Frontal cortex (tissue), 4 donors: Measurements from ENCODE around the gene ZNF335. TPM values are rescaled to one million over a fixed set of nuclear protein-coding genes. Genes with fewer than 3 reads are reported as not detected.

Experiments used
- DNase-seq, 2 donors: peaks; one replicate each; pipeline ENCODE4 v3.0.0; 2012; ENCODE audit warnings: low spot score in 2 of 2
- FAIRE-seq: peaks from 2 replicates; lab custom pipeline; 2012; peaks lifted over from hg19 to GRCh38; lab: Jason Lieb, UNC
- total RNA-seq: library from RNA; depleted of rRNA; stranded (reverse); fragments of >200 nt; gene quantifications from one replicate; pipeline ENCODE4 v1.2.3, GENCODE V29; 2014
- donor health status: control.
- donor health status: control.
- donor health status: control.

The ZNF335 gene, protein sequence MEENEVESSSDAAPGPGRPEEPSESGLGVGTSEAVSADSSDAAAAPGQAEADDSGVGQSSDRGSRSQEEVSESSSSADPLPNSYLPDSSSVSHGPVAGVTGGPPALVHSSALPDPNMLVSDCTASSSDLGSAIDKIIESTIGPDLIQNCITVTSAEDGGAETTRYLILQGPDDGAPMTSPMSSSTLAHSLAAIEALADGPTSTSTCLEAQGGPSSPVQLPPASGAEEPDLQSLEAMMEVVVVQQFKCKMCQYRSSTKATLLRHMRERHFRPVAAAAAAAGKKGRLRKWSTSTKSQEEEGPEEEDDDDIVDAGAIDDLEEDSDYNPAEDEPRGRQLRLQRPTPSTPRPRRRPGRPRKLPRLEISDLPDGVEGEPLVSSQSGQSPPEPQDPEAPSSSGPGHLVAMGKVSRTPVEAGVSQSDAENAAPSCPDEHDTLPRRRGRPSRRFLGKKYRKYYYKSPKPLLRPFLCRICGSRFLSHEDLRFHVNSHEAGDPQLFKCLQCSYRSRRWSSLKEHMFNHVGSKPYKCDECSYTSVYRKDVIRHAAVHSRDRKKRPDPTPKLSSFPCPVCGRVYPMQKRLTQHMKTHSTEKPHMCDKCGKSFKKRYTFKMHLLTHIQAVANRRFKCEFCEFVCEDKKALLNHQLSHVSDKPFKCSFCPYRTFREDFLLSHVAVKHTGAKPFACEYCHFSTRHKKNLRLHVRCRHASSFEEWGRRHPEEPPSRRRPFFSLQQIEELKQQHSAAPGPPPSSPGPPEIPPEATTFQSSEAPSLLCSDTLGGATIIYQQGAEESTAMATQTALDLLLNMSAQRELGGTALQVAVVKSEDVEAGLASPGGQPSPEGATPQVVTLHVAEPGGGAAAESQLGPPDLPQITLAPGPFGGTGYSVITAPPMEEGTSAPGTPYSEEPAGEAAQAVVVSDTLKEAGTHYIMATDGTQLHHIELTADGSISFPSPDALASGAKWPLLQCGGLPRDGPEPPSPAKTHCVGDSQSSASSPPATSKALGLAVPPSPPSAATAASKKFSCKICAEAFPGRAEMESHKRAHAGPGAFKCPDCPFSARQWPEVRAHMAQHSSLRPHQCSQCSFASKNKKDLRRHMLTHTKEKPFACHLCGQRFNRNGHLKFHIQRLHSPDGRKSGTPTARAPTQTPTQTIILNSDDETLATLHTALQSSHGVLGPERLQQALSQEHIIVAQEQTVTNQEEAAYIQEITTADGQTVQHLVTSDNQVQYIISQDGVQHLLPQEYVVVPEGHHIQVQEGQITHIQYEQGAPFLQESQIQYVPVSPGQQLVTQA (N-terminal part only)
- total RNA-seq = 12.6 TPM

DNA sequence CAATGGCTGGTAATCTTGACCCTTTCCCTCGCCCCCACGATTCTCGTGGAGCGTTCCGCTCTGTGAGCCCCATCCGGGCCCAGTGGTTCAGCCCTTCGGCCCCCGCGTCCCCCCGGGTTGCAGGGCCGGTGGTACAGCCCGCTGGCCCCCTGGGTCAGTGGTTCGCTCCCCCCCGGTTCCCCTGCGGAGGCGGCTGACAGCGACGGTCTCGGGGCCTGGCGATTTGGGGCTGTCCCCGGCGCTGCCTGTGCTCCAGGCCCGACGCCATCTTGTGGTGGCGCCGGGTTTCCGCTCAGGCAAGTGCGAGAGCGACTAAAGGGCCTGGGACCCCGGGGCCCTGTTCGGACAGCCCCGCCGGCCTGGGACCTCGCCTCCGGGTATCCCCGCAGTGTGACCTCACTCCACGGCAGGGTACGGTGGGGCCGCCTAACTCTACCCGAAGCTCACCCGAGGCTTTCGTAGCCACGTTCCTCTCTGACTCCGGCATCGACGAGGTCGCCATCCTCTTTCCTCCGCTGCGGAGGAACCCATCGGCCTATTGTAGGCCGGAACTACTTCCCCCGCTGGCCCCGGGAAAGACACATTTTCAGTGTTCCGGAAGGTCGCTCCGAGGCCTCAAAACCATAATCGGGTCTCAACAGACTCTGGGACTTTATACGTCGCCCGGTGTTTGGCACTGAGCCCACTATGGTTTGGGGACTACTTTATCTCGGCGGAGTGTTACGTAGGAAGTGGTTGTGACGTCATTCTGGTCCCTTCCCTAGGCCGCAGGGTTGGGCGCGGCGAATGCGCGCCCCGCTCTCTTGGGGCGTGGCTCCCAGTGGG lies at the start of gene ZNF335:
Gene ZNF335, minus strand, starts transcription at position 529 of the 825 bp plus-strand sequence. CDS start 793 bp downstream, outside the sequence.
- no peak for FAIRE-seq

DNA sequence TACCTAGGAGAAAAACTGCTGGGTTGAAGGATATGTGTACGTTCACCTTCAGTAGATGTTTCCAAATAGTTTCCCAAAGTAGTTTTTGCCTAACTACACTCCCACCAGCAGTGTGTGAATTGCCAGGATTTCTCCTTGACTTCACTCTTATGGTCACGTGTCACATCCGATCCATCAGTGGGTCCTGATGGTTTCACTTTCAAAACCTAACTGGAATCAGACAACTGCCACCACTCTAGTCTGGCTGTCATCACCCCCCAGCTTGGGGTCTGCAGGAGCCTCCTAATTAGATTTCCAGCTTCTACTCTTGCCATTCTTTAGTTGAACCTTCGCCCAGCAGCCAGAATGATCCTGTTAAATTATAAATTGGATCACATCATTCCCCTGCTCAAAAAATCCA lies 48.6 kb upstream of the ZNF335 start:
- FAIRE-seq (no peak), DNase-seq (no peak)

More for the DNA sequence above, at the start of gene ZNF335:
- peak; percentile 98 to 99 for DNase-seq

DNA sequence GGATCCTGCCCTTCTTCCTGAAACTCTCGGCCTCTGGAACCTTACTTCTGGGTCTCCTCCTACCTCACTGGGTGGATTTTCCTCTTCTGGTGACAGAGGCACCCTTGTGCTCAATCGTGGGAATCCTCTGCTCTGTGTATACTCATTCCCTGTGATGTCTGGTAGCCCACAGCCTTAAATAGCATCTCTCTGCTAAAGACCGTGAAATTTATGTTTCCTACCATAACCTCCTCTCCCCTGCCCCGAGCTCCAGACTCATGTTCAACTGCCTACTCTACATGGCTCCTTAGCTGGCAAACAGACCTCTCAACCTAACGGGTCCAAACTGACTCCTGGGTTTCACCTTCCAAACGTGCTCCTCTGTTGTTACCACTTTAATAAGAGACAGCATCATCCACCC lies 46.6 kb upstream of the ZNF335 start:
- DNase-seq (no peak), FAIRE-seq (no peak)

DNA sequence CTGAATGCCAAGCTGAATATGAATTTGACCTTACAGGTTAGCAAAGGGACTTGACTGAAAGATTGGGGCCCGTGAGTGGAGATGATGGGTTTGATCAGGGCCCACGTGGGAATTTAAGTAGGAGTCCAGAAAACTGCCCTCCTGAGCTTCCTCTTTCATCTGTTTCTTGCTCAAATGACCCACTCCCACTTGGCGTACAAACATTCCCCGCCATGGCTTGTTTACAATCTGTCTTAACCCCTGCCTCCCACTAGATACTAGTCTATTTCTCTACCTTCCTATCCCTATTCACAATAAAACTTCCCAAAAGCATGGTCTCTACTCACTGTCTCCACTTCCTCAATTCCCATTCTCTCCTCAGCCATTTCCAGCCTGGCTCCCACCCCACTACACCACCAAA lies 46.1 kb upstream of the ZNF335 start:
- DNase-seq (no peak), FAIRE-seq (no peak)

DNA sequence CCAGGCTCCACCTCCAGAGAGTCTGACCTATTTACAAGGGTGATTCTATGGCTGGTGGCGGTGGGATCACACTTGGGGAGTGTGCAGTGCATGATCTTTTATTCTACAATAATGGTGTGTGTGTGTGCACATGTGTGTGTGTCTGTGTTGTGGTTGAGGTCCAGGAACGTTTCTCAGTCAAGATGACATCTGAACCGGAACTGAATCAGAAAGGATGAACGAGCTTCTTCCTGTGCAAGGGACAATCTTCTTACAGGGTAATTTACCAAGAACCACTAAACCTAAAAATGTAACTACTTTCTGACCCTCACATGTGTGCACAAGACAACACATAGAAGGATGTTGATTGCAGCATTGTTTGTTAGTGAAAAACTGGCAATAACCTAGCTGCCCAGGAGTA lies 45.3 kb upstream of the ZNF335 start:
- DNase-seq (no peak), FAIRE-seq (no peak)

DNA sequence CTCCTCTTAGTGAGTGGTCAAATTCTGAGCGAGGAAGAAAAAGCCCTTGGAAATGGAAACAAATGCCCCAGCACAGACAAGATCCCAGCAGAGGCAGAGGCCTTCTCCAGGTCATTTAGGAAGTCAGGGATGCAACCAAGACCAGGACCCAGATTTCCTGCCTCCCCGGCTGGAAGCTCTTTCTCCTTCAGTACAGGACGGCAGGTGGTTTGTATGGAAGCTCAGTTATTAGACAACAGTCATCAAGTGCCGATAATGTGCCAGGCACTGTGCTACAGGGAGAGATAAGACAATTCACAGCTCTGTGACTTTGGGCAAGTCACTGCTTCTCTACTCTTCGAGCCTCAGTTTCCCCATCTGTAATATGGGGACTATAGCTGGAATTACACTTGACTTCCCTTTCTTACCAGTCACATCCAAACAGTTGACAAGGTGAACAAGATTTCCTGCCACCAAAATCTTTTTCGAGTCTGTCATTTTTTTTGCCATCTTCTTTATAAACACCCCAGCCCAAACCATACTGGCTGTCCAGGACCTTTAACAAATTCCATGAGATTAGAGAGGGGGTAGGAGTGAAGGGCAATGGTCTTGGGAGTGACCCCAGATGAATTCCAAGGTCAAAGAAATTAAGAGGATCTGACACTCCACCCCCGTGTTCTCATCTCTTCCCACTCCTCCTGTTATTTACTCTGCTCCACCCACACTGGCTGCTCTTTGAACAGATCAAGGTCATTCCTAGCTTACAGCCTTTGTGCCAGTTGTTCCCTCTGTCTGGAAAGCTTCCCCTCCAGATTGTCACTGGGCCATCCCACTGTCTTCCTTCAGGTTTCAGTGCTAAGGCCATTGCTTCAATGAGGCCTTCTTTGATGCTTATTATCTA lies 42.8 kb upstream of the ZNF335 start:
- FAIRE-seq = no peak
- no peak for DNase-seq

DNA sequence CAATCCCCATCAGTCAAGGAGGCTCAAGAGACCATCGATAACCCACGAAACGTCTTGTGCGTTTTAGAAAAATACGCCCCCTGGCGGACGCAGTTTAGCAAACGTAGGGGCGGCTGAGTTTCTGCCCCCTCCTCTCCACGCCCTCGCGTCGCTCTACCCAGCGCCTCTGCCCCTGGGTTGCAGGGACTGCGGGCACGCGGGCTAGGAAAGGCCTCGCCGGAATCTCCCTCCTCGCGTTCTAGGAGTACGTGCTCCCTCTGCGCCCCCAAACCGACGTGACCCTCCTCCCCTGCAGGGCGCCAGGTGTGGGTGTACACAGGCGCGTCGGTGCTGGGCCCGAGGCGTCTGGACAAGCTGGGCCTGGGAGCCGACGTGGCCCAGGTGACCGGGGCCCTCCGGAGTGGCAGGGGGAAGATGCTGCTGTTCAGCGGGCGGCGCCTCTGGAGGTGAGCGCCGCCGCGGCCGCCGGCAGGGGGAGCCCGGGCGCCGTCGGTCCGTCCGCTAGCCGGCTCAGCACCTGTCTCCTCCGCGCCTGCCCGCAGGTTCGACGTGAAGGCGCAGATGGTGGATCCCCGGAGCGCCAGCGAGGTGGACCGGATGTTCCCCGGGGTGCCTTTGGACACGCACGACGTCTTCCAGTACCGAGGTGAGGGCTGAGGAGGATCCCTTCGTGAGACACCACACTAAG lies 42.0 kb upstream of the ZNF335 start:
- DNase-seq = peak in 1 of 2 donors; percentile 73
- no peak for FAIRE-seq

DNA sequence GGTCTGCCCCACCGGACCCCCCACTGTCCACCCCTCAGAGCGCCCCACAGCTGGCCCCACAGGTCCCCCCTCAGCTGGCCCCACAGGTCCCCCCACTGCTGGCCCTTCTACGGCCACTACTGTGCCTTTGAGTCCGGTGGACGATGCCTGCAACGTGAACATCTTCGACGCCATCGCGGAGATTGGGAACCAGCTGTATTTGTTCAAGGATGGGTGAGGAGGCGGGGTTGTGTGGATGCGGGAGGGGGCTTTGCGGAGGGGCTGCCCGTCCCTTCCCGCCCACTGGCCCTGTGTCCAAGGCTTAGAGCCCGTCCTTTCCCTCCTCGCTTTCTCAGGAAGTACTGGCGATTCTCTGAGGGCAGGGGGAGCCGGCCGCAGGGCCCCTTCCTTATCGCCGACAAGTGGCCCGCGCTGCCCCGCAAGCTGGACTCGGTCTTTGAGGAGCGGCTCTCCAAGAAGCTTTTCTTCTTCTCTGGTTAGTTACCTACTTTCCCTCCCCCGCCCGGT lies 41.4 kb upstream of the ZNF335 start:
- no peak for DNase-seq
- FAIRE-seq = no peak

DNA sequence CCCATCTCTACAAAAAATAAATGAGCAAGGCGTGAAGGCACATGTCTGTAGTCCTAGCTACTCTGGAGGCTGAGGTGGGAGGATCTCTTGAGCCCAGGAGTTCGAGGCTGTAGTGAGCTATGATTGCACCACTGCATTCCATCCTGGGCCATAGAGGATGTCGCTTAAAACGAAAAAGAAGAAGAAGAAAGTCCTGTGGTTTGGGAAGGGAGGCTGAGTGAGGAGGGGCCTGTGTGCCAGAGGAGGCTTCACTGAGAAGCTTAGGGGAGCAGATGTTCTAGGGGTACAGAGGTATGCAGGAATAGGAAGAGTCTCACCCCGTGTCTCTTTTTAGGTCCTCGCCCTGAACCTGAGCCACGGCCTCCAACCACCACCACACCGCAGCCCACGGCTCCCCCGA lies 40.9 kb upstream of the ZNF335 start:
- FAIRE-seq (no peak), DNase-seq (no peak)

DNA sequence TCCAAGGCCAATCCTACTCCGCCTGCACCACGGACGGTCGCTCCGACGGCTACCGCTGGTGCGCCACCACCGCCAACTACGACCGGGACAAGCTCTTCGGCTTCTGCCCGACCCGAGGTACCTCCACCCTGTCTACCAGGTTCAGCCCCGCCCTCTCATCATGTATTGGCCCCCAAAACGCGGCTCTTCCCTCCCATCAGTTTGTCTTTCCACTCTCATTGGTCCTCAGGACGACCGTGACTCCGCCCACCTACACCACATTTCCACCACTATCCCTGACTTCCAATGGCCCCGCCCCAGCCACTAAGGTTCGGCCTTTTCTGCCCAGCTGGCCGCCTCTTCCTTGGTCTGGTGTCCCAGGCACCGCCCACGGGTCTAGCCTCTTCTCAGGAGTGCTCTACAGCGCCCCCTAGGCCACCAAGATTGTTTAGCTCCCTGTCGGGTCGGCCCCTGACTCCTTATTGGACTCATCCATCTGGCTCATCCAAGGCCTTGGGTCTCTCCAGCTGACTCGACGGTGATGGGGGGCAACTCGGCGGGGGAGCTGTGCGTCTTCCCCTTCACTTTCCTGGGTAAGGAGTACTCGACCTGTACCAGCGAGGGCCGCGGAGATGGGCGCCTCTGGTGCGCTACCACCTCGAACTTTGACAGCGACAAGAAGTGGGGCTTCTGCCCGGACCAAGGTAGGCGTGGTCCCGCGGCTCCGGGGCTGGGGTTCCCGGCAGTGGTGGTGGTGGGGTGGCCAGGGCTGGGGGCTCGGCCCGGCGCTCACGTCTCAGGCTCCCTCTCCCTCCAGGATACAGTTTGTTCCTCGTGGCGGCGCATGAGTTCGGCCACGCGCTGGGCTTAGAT lies 39.9 kb upstream of the ZNF335 start:
- FAIRE-seq (no peak), DNase-seq (no peak)

DNA sequence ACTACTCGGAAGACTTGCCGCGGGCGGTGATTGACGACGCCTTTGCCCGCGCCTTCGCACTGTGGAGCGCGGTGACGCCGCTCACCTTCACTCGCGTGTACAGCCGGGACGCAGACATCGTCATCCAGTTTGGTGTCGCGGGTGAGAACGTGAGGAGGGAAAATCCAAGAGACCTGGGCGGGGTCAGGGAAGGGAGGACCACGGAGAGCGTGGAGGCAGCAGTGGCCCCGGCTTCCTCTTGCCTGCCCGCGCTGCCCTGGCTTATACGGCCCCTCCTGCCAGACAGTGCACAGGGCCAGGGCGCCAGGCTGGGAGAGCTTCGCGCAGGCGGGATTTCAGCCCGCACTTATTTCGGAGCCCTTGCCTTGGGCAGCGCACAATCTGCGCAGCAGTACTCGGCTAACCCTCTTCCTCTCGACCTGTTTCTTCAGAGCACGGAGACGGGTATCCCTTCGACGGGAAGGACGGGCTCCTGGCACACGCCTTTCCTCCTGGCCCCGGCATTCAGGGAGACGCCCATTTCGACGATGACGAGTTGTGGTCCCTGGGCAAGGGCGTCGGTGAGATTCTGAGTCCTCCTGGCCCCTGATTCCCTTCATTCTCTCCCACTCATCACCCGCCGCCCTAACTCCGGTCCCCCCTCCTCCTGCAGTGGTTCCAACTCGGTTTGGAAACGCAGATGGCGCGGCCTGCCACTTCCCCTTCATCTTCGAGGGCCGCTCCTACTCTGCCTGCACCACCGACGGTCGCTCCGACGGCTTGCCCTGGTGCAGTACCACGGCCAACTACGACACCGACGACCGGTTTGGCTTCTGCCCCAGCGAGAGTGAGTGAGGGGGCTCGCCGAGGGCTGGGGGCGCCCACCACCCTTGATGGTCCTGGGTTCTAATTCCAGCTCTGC lies 38.7 kb upstream of the ZNF335 start:
- DNase-seq (no peak), FAIRE-seq (no peak)

DNA sequence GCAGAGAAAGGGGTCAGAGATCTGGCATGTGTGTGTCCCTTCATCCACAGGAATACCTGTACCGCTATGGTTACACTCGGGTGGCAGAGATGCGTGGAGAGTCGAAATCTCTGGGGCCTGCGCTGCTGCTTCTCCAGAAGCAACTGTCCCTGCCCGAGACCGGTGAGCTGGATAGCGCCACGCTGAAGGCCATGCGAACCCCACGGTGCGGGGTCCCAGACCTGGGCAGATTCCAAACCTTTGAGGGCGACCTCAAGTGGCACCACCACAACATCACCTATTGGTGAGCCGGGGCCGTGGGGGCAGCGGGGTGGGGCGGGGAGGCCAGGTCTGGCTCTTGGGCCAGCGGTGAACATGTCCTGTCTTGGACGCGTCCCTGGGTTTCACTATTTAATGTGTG lies 37.8 kb upstream of the ZNF335 start:
- FAIRE-seq (no peak), DNase-seq (no peak)

DNA sequence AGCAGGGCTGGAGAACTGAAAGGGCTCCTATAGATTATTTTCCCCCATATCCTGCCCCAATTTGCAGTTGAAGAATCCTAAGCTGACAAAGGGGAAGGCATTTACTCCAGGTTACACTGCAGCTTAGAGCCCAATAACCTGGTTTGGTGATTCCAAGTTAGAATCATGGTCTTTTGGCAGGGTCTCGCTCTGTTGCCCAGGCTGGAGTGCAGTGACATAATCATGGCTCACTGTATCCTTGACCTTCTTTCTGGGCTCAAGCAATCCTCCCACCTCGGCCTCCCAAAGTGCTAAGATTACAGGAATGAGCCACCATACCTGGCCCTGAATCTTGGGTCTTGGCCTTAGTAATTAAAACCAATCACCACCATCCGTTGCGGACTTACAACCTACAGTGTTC lies 35.7 kb upstream of the ZNF335 start:
- FAIRE-seq = no peak
- DNase-seq = no peak

DNA sequence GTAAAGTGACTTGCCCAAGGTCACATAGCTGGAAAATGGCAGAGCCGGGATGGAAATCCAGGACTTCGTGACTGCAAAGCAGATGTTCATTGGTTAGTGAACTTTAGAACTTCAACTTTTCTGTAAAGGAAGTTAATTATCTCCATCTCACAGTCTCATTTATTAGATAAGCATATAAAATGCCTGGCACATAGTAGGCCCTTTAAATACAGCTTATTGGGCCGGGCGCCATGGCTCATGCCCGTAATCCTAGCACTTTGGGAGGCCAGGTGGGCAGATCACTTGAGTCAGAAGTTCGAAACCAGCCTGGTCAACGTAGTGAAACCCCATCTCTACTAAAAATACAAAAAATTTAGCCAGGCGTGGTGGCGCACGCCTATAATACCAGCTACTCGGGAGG lies 35.0 kb upstream of the ZNF335 start:
- no peak for FAIRE-seq

DNA sequence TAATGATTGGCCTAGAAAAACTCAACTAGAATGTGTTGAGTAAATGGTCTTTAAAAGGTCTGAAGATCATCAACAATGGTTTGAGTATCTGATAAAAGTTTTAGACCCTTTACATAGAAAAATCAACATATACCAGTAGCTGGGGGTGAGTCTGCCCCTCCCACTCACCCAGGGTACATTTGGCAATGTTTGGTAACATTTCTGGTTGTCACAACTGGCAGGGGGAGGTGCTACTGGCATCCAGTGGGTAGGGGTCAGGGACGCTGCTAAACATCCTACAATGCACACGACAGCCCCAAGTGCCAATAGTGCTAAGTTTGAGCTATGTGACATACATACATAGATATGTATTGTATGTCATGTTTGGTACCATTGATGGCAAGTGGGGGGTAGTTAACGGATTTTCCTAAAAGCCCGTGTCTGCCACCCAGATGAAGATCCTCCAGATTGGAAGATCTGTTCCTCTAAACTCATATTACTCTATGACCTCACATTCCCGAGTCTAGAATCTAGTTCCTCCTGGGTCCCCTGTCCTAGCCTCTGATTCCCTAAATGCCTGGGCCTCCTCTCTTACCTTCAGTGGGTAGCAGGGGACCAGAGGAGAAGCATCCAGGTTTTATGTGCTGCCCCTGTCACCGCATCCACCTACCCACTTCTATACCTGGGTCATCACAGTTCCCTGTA lies 34.2 kb upstream of the ZNF335 start:
- DNase-seq (no peak), FAIRE-seq (no peak)

More for the DNA sequence above, 35.0 kb upstream of the ZNF335 start:
- no peak for DNase-seq
